Measurements from ENCODE around the gene TTC6. TPM values are rescaled to one million over a fixed set of nuclear protein-coding genes. Genes with fewer than 3 reads are reported as not detected.

TTC6 gene
- total and polyA plus RNA-seq, 12 donors = 0.72 TPM; not detected in 11

DNA sequence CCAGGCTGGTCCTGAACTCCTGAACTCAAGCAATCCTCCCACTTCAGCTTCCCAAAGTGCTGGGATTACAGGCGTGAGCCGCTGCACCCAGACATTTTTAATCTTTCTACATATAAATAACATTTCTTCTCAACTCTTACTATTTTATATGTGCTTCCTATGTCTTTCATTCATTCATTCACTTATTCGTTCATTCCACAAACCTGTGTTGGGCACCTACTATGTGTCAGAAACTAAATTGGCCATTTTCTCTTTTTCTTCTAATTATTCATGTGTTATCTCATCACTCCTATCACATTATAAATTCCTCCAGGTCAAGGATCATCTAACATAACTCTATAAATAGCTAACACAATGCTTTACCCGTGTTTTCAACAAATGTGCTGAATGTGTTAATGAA, 24.0 kb upstream of the TTC6 start:
- TF ChIP-seq POLR2A (IDR thresholded peaks at IDR 0.05) = no peak
- TF ChIP-seq, protein P1, sequence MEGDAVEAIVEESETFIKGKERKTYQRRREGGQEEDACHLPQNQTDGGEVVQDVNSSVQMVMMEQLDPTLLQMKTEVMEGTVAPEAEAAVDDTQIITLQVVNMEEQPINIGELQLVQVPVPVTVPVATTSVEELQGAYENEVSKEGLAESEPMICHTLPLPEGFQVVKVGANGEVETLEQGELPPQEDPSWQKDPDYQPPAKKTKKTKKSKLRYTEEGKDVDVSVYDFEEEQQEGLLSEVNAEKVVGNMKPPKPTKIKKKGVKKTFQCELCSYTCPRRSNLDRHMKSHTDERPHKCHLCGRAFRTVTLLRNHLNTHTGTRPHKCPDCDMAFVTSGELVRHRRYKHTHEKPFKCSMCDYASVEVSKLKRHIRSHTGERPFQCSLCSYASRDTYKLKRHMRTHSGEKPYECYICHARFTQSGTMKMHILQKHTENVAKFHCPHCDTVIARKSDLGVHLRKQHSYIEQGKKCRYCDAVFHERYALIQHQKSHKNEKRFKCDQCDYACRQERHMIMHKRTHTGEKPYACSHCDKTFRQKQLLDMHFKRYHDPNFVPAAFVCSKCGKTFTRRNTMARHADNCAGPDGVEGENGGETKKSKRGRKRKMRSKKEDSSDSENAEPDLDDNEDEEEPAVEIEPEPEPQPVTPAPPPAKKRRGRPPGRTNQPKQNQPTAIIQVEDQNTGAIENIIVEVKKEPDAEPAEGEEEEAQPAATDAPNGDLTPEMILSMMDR (IDR thresholded peaks at IDR 0.05) = no peak
- Histone ChIP-seq H3K4me3 (no peak overlapping the region), H3K36me3 (replicated peaks in 1 of 2) (no peaks in the 10 kb centered on the region), H3K27ac (no peak overlapping the region), H3K4me1 (replicated peaks in 1 of 2) (no peaks in the 10 kb centered on the region), H3K27me3 (no peaks in the 10 kb centered on the region), H3K9me3 (replicated peaks in 1 of 3) (no peaks in the 10 kb centered on the region)
- WGBS, 4 donors = 90 to 96% (median 93%) methylated on average over 4 of the region's 4 CpGs
- no peak for DNase-seq
- intact Hi-C loops (cut with DNase I) = no loop called here

DNA sequence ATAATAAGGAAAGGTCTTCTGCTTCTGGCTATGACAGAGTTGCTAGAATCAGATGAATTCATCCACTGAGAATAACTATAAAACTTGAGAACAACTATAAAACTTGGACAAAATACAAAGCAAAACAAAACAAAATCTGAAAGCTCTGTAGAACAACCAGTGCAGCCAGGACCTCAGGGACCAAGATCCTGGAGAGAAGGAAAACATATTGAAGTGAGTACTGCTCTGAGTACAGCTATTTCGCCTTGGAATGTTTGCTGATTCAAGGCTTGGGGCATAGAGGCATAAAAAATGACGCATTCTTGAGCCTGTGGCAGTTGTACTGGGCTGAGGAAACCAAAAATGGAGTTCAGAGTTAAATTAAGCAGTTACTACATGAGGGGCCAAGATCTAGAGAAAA, 22.1 kb upstream of the TTC6 start:
- WGBS, 4 donors = 69 to 86% (median 84%) methylated on average over 2 of the region's 2 CpGs
- intact Hi-C loops (cut with DNase I) = no loop called here
- Histone ChIP-seq H3K36me3 (replicated peaks in 1 of 2) (no peaks in the 10 kb centered on the region), H3K4me1 (replicated peaks in 1 of 2) (no peaks in the 10 kb centered on the region), H3K4me3 (no peak overlapping the region), H3K27ac (no peak overlapping the region), H3K9me3 (replicated peaks in 1 of 3) (no peaks in the 10 kb centered on the region), H3K27me3 (no peaks in the 10 kb centered on the region)
- no peak for DNase-seq
- TF ChIP-seq, protein P1 (IDR thresholded peaks at IDR 0.05) = no peak
- no peak for TF ChIP-seq POLR2A (IDR thresholded peaks at IDR 0.05)

DNA sequence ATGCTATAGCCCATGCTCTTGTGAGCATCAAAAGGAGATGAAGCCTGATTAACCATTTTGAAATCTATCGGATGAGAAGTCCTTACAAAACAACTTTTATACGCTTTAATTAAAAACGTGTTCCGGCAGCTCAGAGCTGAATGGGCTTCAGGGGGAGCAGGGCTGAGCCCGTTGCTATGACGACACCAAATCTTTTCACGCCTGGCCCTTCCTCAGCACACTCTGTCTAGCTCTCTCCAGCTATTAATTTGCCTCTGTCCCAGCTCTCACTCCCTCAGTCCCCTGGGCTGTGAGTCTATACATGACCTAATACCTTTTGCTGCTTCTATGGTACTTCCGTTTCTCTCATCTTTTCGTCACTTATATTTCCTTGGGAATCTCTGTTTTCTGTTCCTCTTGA, 16.2 kb upstream of the TTC6 start:
- Histone ChIP-seq H3K27ac (no peak overlapping the region), H3K9me3 (replicated peaks in 1 of 3) (no peaks in the 10 kb centered on the region), H3K4me3 (no peak overlapping the region), H3K36me3 (replicated peaks in 1 of 2) (no peaks in the 10 kb centered on the region), H3K27me3 (peaks cover 17% of the 10 kb centered on the region), H3K4me1 (replicated peaks in 1 of 2) (peaks cover 0 to 7% of the 10 kb centered on the region in 2 donors)
- intact Hi-C loops (cut with DNase I) = no loop called here
- TF ChIP-seq POLR2A (IDR thresholded peaks at IDR 0.05) = no peak
- TF ChIP-seq, protein P1 (IDR thresholded peaks at IDR 0.05) = no peak
- 41 to 43% (median 41%) methylated on average over 9 of the region's 9 CpGs for WGBS, 4 donors
- no peak for DNase-seq

- H3K4me3 ChIP-seq = no peak overlapping the region
- peaks cover 25% of the 10 kb centered on the region for H3K27me3 ChIP-seq
- H3K9me3 ChIP-seq (replicated peaks in 1 of 3) = no peaks in the 10 kb centered on the region
- intact Hi-C loops (cut with DNase I) = no loop called here
- no peak for DNase-seq
- no peaks in the 10 kb centered on the region for H3K36me3 ChIP-seq (replicated peaks in 1 of 2)
- peaks cover 0 to 7% of the 10 kb centered on the region in 2 donors for H3K4me1 ChIP-seq (replicated peaks in 1 of 2)
- 81 to 85% (median 82%) methylated on average over 2 of the region's 2 CpGs for WGBS, 4 donors
- TF ChIP-seq POLR2A (IDR thresholded peaks at IDR 0.05) = no peak
- TF ChIP-seq, protein P1 (IDR thresholded peaks at IDR 0.05) = no peak
- H3K27ac ChIP-seq = no peak overlapping the region
Observed at GRCh38 chr14:37580146-37580545, 15.3 kb upstream of the TTC6 start.
